ENCODE measurements around the gene AUNIP. TPM values are rescaled to one million over a fixed set of nuclear protein-coding genes. Genes with fewer than 3 reads are reported as not detected.
"Not testable (repeated sequence)": the region's sequence is repeated elsewhere in the genome, so short reads cannot be mapped to it uniquely, and the experiment has no call there.

Gene AUNIP
- polyA plus RNA-seq, 3 donors = 0.08 to 0.34 (median 0.22) TPM

- 79 to 90% (median 79%) methylated on average over 3 of the region's 3 CpGs for WGBS, 3 donors
- H3K27ac ChIP-seq (ENCODE audit: low read depth, low read length) = no peak overlapping the region
Observed at GRCh38 chr1:25843483-25843882, 15.8 kb downstream of the AUNIP start.

DNA sequence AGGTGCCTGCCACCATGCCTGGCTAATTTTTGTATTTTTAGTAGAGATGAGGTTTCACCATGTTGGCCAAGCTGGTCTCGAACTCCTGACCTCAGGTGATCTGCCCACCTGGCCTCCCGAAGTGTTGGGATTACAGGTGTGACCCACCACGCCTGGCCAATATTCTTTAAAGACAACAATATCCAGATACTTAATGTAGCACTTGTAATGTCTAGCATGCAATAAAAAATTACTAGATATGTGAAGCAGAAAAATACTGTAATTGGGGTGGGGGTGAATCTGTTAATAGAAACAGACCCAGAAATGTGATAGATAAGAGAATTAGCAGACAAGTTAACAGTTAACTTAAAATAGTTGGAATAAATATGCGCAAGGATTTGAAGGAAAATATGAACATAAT, 19.4 kb downstream of the AUNIP start:
- 97 to 98% (median 97%) methylated on average over 4 of the region's 4 CpGs for WGBS, 3 donors
- not testable (repeated sequence) for H3K27ac ChIP-seq (ENCODE audit: low read depth, low read length)

DNA sequence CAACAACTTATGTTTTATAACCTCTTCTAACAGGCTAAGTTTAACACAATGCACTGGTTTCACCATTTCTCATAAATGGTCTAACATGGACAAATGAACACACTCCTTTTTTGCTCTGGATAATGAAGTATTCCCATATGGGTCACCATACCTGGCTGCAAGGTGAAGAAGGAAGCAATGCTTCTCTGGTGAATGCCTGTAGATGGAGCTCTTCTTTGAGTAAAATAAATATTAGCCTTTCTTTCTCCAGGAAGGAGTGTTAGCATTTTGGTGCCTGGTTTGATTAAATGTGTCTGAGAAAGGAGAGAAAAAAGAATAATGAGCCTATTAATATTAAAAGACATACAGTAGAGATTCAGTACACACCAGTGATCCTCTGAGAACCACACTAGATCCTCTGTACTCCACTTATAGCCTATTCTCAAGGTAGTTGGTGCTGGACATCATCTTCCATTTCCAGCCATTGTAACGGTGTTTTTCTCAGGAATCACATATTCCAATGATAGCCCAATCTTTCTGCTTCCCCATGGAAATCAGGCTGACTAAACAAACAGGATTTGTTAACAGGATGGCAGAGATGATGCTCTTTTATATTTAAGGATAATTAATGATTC, 21.9 kb downstream of the AUNIP start:
- H3K27ac ChIP-seq (ENCODE audit: low read depth, low read length) = no peak overlapping the region
- WGBS, 3 donors = 67 to 80% (median 71%) methylated on average over 1 of the region's 1 CpG

DNA sequence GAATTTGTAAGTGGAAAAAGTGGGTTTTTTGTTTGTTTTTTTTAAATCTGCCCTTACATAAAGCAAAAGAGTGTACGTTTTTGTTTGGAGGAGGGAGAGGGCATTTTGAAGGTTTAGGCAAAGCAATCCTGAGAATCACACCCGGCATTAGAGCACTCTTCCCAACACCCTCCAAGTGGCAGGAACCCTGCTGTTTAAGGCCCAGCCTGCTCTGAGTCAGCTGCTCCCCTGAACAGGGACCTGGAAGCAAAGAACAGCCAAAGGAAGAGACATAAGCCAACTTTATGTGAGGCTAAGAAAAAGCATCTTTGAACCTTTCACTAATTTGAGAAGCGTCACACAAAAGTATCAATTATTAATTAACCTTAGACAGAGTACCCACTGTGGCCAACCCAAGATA, 22.6 kb downstream of the AUNIP start:
- WGBS, 3 donors = 71 to 79% (median 74%) methylated on average over 3 of the region's 3 CpGs
- no peak overlapping the region for H3K27ac ChIP-seq (ENCODE audit: low read depth, low read length)

DNA sequence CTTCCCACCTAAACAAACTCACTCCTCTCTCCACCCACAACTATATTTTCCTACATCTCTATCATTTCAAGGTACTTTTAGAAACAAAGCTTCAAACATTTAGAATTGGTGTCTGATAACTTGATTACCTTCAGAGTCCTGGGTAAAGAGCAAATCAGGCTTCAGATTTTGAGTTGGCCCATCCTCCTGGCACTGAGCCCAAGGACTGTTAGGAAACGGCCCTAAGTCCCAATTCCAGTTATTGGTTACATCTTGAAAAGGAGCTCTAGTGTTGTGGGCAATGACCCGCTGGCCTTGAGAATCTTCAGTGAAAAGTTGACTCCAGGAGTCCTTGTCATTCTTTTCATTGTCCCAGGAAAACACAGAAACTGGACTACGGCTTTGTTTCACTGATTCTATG, 24.4 kb downstream of the AUNIP start:
- no peak overlapping the region for H3K27ac ChIP-seq (ENCODE audit: low read depth, low read length)
- 59 to 68% (median 62%) methylated on average over 3 of the region's 3 CpGs for WGBS, 3 donors

DNA sequence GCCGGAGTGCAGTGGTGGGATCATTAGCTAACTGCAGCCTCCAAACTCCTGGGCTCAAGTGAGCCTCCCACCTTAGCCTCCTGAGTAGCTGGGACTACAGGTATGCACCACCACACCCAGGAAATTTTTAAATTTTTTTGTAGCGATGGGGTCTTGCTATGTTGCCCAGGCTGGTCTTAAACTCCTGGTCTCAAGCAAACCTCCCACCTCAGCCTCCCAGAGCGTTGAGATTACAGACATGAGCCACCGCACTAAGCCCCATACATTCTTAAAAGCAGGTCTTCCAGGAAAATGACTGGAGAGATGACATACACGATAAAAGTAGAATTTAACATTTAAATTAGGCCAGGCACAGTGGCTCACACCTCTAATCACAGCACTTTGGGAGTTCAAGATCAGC, 26.1 kb downstream of the AUNIP start:
- WGBS, 3 donors = 93 to 96% (median 96%) methylated on average over 5 of the region's 5 CpGs
- no peak overlapping the region for H3K27ac ChIP-seq (ENCODE audit: low read depth, low read length)

- H3K27ac ChIP-seq (ENCODE audit: low read depth, low read length) = no peak overlapping the region
- 31 to 85% (median 84%) methylated on average over 6 of the region's 6 CpGs for WGBS, 3 donors
Observed at GRCh38 chr1:25832336-25833037, 26.8 kb downstream of the AUNIP start.

DNA sequence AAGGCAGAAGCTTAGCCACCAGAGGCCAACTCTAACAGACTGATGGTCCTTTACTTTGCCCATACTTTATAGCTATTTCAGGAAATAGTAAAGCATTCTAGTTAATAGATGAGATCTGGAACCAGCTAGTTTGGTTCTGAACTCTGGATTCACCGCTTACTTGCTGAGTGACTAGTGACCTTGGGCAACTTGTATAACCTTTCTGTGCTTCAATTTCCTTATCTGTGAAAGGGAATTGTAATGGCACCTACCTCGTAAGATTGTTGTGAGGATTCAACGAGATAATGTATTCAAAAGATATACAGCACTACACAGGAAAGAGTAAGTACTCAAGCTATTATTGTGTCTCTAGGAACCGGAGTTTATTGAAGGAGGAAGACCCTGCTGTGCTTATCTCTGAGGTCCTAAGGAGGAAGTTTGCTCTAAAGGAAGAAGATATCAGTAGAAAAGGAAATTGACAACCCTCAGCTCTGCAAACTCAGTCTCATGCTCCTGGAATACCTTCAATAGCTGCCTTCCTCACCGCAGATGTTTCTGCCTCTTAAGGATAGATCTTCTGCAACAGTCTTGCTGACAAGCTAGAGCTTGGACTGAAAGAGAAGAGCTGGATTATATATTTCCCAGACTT, 27.6 kb downstream of the AUNIP start:
- WGBS, 3 donors = 37 to 46% (median 44%) methylated on average over 5 of the region's 5 CpGs
- H3K27ac ChIP-seq (ENCODE audit: low read depth, low read length) = no peak overlapping the region

DNA sequence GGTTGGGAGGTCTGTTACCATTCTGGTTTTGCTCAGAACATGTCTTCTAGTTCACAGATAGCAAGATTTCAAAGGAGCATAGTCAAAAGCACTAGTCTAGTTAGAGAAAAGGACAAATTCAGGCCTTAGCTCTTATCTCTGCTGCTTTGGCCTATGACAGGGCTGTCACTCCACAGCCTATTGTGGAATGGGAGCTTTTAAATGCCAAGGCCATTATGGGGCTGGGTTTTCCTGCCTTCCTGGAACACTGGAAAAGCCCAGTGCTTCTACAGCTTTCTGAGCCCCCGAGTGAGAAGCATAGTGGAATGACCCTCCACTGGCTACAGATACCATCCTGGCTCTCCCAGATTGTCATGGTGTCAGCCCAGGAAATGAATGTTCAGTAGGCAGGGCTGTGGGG, 30.2 kb downstream of the AUNIP start:
- WGBS, 3 donors = 52 to 91% (median 75%) methylated on average over 1 of the region's 1 CpG
- no peak overlapping the region for H3K27ac ChIP-seq (ENCODE audit: low read depth, low read length)

- 44 to 59% (median 55%) methylated on average over 2 to 3 of the region's 3 CpGs for WGBS, 3 donors
- H3K27ac ChIP-seq (ENCODE audit: low read depth, low read length) = no peak overlapping the region
Observed at GRCh38 chr1:25828491-25828890, 30.8 kb downstream of the AUNIP start.

DNA sequence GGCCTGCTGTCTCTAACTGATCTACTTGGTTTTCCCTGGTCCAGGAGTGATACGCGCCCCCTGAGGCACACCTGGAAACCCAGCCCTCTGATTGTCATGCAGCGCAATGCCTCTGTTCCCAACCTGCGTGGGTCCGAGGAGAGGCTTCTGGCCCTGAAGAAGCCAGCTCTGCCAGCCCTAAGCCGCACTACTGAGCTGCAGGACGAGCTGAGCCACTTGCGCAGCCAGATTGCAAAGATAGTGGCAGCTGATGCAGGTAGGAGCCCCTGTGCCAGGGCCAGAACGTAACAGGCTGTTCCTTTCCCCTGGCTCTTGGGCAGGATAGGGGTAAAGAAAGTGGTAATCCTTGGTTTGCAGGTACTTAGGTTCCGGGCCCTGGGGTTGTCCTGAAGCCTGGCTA, 32.7 kb downstream of the AUNIP start:
- no peak overlapping the region for H3K27ac ChIP-seq (ENCODE audit: low read depth, low read length)
- whole genome bisulfite sequencing, 3 donors = 94 to 97% (median 95%) methylated on average over 10 of the region's 10 CpGs

GRCh38 chr1:25825605-25826004, 33.7 kb downstream of the AUNIP start:
- WGBS, 3 donors = 88 to 94% (median 91%) methylated on average over 2 of the region's 2 CpGs
- no peak overlapping the region for H3K27ac ChIP-seq (ENCODE audit: low read depth, low read length)

DNA sequence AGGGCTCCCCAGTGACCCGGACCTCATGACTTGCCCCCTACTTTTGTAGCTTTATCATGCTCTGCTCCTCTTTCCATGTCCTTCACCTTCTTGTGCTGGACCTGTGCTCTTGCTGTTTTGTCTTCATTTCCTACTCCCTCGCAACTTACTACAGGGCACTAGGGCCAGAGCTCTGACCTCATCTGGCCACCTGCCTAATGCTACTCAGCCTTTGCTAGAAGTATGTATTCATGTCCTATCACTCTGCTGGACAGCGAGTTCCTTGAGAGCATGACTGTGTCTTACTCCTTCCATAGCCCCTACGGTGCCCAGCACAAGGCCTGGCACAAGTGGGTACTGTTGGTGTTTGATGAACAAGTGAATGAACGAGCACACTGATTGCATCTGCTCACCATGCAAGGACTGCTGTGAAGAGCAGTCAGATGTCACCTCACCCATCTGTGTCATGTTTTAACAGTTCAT, 37.6 kb downstream of the AUNIP start:
- WGBS, 3 donors = 50 to 68% (median 65%) methylated on average over 5 of the region's 5 CpGs
- H3K27ac ChIP-seq (ENCODE audit: low read depth, low read length) = no peak overlapping the region

GRCh38 chr1:25821112-25821476, 38.2 kb downstream of the AUNIP start:
- WGBS, 3 donors = 21 to 42% (median 27%) methylated on average over 10 of the region's 10 CpGs
- no peak overlapping the region for H3K27ac ChIP-seq (ENCODE audit: low read depth, low read length)

DNA sequence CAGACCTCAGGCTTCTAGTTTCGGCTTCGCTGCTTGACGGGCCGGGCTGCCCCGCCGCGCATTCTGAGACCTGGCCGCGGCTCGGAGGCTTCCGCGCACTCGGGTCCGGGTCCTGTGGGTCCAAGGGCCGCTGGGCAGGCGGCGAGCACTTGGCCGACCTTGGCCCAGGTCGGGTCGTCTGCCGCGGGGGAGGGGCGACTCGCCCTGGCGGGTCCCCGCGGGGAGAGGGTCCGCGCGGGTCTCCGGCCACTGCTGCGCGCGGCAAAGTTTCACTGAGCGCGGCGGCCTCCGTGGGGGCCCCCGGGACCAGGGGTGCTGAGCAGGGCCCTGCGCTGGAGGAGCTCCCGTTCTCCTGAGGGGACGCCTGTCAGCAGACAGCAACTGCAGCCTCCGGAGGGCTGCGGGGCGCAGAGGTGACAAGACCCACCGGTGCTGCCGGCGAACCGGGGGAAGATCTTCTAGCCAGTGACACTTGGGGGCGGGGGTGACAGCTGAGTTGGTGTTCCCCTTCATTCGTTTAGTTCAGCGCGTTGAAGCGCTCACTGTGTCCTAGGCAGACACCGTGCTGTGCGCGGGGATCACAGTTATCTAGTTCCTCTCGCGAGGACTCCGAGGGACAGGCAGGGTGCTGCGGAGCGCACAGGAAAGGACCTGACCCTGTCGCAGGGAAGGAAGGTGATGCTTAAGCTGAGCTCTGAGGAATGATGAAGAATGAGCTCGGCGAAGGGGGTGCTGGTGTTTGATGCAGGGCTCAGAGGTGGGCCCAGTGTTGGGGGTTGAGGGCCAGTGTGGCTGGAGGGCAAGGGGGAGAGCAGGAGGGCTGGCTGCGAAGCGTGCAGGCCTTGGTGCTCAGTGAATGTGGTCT, 38.8 kb downstream of the AUNIP start:
- H3K27ac ChIP-seq (ENCODE audit: low read depth, low read length) = no peak overlapping the region
- WGBS, 3 donors = 1% methylated on average over 67 of the region's 67 CpGs

DNA sequence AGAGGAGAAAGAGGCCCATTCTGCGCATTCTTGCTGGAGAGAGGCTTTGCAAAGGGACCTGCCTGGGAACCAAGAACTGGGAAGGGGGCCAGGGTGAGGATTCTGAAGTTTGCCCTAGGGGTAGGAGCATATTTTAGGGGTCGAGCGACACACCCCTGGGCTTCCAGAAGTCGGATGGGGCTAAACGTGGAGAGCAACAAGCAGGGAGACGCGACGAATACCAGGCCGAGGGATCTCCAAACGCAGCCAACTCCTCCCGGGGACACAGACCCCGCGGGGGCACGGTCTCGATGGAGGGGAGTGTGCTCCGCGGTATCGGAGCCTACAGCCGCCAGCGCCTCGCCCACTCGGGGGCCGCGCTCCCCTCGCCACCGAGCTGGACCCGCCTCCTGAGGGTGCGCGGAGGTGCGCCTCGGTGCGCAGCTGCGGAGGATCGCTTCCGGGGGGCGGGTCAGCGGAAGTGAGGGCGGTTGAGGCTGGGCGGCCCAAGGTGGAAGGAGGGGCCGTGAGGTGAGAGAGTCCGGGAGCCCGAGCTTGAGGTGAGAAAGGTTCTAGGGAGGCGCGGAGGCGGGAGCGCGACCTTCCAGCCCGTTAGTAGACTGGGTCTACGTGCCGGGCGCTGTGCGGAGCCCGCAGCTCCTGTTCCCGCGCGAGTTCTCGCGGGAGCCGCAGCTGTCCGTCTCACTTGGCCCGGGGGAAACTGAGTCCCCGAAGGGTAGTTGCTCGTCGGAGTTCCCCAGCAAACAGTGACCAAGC, 39.6 kb downstream of the AUNIP start, which contains the start of gene MTFR1L:
Gene MTFR1L, plus strand, starts transcription at position 464 of the 756 bp plus-strand sequence. CDS start 3,151 bp downstream, outside the sequence.
- no peak within 1 kb of the TSS for H3K27ac ChIP-seq (ENCODE audit: low read depth, low read length)
- WGBS, 3 donors = 0 to 1% (median 0%) methylated on average over 37 to 64 of the region's 64 CpGs

GRCh38 chr1:25818569-25818968, 40.7 kb downstream of the AUNIP start:
- H3K27ac ChIP-seq (ENCODE audit: low read depth, low read length) = no peak overlapping the region
- WGBS, 3 donors = 34 to 69% (median 57%) methylated on average over 6 of the region's 6 CpGs

DNA sequence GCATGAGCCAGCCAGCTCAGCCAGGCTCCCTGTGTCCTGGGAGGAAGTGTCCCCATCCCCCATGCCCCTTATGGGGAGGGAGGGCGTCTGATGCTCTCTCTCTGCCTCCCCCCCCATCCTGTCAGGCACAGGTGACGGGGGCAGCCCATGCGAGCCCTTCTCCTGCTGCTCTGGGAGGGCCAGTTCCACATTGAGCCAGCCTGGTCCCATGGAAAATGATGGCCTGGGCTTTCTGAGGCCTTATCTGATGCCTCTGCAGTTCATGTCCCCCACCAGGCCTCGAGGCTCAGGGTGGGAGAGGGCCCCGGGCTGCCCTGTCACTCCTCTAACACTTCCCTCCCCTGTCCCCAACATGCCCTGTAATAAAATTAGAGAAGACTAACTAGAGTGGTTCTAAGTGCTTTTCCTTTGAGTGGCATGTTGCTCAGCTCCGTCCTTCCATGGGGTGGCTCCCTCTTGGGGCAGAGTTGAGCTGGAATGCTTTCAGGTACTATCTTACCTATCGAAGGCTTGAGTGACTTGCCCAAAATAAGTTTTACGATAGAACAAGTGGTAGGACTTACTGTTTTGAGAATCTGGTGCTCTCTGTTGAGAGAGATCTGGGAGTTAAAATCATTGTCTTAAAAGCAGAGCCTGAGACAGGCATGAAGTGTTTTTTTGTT, 41.3 kb downstream of the AUNIP start:
- H3K27ac ChIP-seq (ENCODE audit: low read depth, low read length) = no peak overlapping the region
- 35 to 50% (median 47%) methylated on average over 8 of the region's 8 CpGs for WGBS, 3 donors
